Measurements from ENCODE around the gene TNFSF9.

DNA sequence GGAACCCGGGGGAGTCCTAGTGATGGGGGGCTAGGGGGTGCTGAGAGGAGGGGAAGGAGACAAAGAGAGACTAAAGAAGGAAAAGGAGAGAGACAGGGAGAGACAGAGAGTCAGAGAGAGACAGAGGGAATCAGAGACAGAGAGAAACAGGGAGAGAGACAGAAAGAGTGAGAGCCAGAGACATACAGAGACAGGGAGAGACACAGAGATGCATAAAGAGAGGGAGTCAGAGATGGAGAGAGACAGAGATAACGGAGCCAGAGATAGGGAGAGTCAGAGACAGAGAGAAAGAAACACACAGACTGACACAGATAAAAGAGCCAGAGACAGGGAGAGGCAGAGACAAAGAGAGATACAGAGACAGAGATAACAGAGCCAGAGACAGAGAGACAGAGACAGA, 1.5 kb upstream of the TNFSF9 start:
- no peak for TF ChIP-seq EZH2phosphoT487 (conservative IDR thresholded peaks at IDR 0.05; ENCODE audit: low read length)
- TF ChIP-seq, protein P1, sequence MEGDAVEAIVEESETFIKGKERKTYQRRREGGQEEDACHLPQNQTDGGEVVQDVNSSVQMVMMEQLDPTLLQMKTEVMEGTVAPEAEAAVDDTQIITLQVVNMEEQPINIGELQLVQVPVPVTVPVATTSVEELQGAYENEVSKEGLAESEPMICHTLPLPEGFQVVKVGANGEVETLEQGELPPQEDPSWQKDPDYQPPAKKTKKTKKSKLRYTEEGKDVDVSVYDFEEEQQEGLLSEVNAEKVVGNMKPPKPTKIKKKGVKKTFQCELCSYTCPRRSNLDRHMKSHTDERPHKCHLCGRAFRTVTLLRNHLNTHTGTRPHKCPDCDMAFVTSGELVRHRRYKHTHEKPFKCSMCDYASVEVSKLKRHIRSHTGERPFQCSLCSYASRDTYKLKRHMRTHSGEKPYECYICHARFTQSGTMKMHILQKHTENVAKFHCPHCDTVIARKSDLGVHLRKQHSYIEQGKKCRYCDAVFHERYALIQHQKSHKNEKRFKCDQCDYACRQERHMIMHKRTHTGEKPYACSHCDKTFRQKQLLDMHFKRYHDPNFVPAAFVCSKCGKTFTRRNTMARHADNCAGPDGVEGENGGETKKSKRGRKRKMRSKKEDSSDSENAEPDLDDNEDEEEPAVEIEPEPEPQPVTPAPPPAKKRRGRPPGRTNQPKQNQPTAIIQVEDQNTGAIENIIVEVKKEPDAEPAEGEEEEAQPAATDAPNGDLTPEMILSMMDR (IDR thresholded peaks at IDR 0.05; ENCODE audit: insufficient read depth, low read length, poor library complexity, severe bottlenecking) = no peak

Data from SU-DHL-6 (cell line).